Measurements from ENCODE around the gene SEMA6A.
"Not testable (repeated sequence)": the region's sequence is repeated elsewhere in the genome, so short reads cannot be mapped to it uniquely, and the experiment has no call there.

SEMA6A gene

GRCh38 chr5:116524051-116524904 is 50.3 kb downstream of the SEMA6A start:
- DNase-seq (ENCODE audit: low spot score) = no peak

- not testable (repeated sequence) for DNase-seq (ENCODE audit: low spot score)
Measured at GRCh38 chr5:116523182-116523581, 51.4 kb downstream of the SEMA6A start.

- DNase-seq (ENCODE audit: low spot score) = no peak
Measured at GRCh38 chr5:116522356-116523136, 52.1 kb downstream of the SEMA6A start.

- DNase-seq (ENCODE audit: low spot score) = no peak
Measured at GRCh38 chr5:116521173-116521872, 53.3 kb downstream of the SEMA6A start.

GRCh38 chr5:116520771-116521170 is 53.9 kb downstream of the SEMA6A start:
- no peak for DNase-seq (ENCODE audit: low spot score)

GRCh38 chr5:116518423-116518822 is 56.2 kb downstream of the SEMA6A start:
- DNase-seq (ENCODE audit: low spot score) = no peak

- no peak for DNase-seq (ENCODE audit: low spot score)
Measured at GRCh38 chr5:116517488-116517887, 57.1 kb downstream of the SEMA6A start.

- no peak for DNase-seq (ENCODE audit: low spot score)
Measured at GRCh38 chr5:116516021-116516420, 58.6 kb downstream of the SEMA6A start.

- DNase-seq (ENCODE audit: low spot score) = no peak
Measured at GRCh38 chr5:116514421-116514970, 60.1 kb downstream of the SEMA6A start.

GRCh38 chr5:116510517-116510916 is 64.1 kb downstream of the SEMA6A start:
- no peak for DNase-seq (ENCODE audit: low spot score)

- no peak for DNase-seq (ENCODE audit: low spot score)
Measured at GRCh38 chr5:116509483-116510244, 65.0 kb downstream of the SEMA6A start.

- DNase-seq (ENCODE audit: low spot score) = no peak
Measured at GRCh38 chr5:116508835-116509234, 65.8 kb downstream of the SEMA6A start.

- no peak for DNase-seq (ENCODE audit: low spot score)
Measured at GRCh38 chr5:116507941-116508655, 66.5 kb downstream of the SEMA6A start.

GRCh38 chr5:116507051-116507537 is 67.5 kb downstream of the SEMA6A start:
- no peak for DNase-seq (ENCODE audit: low spot score)

GRCh38 chr5:116506488-116506887 is 68.1 kb downstream of the SEMA6A start:
- no peak for DNase-seq (ENCODE audit: low spot score)

- no peak for DNase-seq (ENCODE audit: low spot score)
Measured at GRCh38 chr5:116504593-116505166, 69.9 kb downstream of the SEMA6A start.

- DNase-seq (ENCODE audit: low spot score) = no peak
Measured at GRCh38 chr5:116502616-116503015, 72.0 kb downstream of the SEMA6A start.

- no peak for DNase-seq (ENCODE audit: low spot score)
Measured at GRCh38 chr5:116502138-116502537, 72.5 kb downstream of the SEMA6A start.

GRCh38 chr5:116498503-116499048 is 76.0 kb downstream of the SEMA6A start:
- DNase-seq (ENCODE audit: low spot score) = no peak

- no peak for DNase-seq (ENCODE audit: low spot score)
Measured at GRCh38 chr5:116497631-116498030, 77.0 kb downstream of the SEMA6A start.

All from CD4-positive, alpha-beta T cell treated with Interleukin-6 at 100 ng/mL for 8 hours (primary cell).